GM13977 (cell line): ENCODE measurements around the gene BMERB1.

ENCODE experiments used
- DNase-seq: peaks from one replicate; pipeline ENCODE4 v3.0.0; 2012; ENCODE audit warnings: low spot score
- in situ Hi-C: fragments of 300-500 bp; cut with MboI; formaldehyde crosslinking; loops from one replicate; pipeline ENCODE4 v1.12.0; 2022; ENCODE audit warnings: low sequenced_read_pairs, low pct_unique_long_range_greater_than_20kb, mixed read lengths, inconsistent platforms; ENCODE audit not compliant: unreplicated experiment
- TF ChIP-seq, protein P1 (sequence below): IDR thresholded peaks from 2 replicates; pipeline ENCODE4 v1.5.1; 2012; ENCODE audit warnings: mild to moderate bottlenecking, control low read depth; ENCODE audit not compliant: insufficient read depth; ENCODE audit errors: extremely low read depth, missing control alignments

Gene BMERB1

DNA sequence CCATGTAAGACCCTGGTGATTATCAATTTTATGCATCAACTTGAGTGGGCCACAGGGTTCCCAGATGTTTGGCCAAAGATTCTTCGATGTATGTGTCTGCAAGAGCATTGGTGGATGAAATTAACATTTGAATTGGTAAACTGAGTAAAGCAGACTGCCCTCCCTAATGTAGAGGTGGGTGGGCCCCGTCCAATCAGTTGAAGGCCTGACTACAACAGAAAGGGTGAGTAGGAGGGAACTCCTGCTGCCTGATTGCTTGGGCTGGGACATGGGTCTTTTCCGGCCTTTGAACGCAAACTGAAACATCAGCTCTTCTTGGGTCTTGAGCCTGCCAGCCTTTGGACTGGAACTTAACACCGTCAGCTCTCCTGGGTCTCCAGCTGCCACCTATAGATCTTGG, 90.6 kb downstream of the BMERB1 start:
- in situ Hi-C loops: no loop called here
- TF ChIP-seq, protein P1, sequence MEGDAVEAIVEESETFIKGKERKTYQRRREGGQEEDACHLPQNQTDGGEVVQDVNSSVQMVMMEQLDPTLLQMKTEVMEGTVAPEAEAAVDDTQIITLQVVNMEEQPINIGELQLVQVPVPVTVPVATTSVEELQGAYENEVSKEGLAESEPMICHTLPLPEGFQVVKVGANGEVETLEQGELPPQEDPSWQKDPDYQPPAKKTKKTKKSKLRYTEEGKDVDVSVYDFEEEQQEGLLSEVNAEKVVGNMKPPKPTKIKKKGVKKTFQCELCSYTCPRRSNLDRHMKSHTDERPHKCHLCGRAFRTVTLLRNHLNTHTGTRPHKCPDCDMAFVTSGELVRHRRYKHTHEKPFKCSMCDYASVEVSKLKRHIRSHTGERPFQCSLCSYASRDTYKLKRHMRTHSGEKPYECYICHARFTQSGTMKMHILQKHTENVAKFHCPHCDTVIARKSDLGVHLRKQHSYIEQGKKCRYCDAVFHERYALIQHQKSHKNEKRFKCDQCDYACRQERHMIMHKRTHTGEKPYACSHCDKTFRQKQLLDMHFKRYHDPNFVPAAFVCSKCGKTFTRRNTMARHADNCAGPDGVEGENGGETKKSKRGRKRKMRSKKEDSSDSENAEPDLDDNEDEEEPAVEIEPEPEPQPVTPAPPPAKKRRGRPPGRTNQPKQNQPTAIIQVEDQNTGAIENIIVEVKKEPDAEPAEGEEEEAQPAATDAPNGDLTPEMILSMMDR: no peak
- DNase-seq: no peak

DNA sequence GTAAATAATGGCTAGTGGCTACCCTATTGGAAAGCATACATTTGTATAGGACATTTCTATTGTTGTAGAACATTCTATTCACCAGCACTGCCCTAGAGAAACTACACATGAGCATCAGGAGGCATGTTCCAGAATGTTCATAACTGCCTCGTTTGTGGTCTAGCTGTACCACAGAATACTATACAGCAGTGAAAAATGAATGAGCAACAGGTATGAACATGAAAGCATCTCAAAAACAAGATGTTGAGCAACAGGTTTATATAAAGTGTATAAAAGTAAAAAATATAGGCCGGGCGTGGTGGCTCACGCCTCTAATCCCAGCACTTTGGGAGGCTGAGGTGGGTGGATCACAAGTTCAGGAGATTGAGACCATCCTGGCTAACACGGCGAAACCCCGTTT, 91.7 kb downstream of the BMERB1 start:
- TF ChIP-seq, protein P1: no peak
- DNase-seq: no peak
- in situ Hi-C loops: no loop called here

DNA sequence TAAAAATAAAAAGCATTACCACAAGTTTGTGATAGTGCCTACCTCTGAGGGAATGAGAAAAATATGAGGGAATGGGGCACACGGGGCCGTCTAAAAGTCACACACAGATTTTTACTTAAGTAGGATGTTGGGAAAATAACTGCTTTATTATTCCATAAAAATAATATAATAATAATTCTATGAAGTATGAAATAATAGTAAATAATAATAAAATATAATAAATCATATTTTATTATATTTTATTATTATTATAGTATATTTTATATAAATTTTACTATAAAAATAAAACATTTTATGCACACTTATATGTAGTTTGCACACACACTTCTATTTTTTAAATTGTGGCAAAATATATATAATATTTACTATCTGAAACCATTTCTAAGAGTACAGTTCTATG, 92.3 kb downstream of the BMERB1 start:
- TF ChIP-seq, protein P1: no peak
- in situ Hi-C loops: no loop called here
- no peak for DNase-seq

DNA sequence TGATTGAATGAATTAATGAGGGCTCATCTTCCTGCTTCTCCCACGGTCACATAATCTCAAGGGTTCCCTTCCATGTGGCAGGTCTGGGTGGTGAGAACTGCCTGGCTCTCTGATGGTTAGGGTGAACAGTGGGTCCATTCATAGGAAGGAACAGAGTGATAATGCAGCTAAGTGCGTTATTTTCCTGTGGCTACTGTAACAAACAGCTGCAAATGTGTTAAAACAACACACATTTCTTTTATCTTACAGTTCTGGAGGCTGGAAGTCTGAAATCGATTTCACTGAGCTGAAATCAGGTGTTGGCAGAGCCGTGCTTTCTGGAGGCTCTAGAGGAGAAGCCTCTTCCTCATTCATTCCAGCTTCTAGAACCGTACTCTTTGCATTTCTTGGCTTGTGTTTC, 95.3 kb downstream of the BMERB1 start:
- in situ Hi-C loops: no loop called here
- TF ChIP-seq, protein P1: no peak
- DNase-seq: no peak

DNA sequence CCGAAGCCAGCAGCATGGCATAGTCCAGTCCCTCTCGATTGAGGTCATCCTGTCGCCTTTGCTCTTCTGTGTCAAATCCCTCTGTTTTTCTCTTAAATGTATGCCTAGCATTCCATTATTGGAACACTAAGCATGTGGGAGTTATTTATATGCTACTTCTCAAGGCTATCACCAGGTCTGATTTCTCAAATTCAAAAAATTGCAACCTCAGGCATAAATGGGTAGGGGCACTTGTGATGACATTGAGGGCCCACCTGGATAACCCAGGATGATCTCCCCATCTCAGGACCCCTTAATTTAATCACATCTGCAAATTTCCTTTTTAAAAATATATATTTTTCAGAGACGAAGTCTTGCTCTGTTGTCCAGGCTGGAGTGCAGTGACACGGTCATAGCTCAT, 95.7 kb downstream of the BMERB1 start:
- DNase-seq: no peak
- TF ChIP-seq, protein P1: no peak
- in situ Hi-C loops: no loop called here

DNA sequence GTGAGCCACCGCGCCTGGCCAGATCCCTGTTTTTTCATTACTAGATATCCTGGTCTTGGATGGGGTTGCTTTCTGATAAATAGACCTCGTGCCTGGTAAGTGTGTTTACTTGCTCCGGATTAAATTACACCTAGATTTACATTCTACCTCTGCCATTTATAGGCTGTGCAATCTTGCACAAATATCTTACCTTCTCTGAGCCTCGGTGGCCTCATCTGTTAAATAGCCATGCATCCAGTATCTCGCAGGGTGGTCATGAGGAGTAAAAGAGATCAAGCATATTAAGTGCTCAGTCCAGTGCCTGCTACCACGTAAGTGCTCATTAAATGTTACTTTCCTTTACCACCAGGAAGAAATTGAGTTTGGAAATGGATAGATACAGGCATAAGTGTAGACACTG, 98.4 kb downstream of the BMERB1 start:
- no peak for DNase-seq
- in situ Hi-C loops: no loop called here
- TF ChIP-seq, protein P1: no peak

DNA sequence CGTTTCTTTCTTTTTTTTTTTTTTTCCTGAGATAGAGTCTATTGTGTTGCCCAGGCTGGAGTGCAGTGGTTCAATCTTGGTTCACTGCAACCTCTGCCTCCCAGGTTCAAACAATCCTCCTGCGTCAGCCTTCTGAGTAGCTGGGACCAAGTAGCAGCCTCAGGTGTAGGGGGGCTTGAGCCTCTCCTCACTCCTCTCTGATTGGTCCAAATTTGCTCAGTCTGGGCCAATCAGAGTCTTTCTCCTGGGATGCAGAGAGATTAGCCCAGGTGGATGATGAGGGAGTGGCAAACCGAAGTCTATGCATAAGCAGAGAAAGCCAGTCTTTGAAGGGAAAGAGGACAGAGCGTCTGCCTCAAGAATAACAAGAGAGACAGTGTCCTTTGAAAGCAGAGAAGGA, 99.0 kb downstream of the BMERB1 start:
- TF ChIP-seq, protein P1: no peak
- in situ Hi-C loops: no loop called here
- no peak for DNase-seq
